Activated CD8-positive, alpha-beta memory T cell treated with anti-CD3 and anti-CD28 coated beads, Interleukin-2, amount 50 U/mL, for 4 hours (primary cell): Measurements from ENCODE around the gene TOMM40.

Experiments
- DNase-seq: peaks from one replicate; pipeline ENCODE4 v3.0.0-alpha.2; 2020

TOMM40 gene

GRCh38 chr19:44931541-44931940, 40.5 kb downstream of the TOMM40 start:
- DNase-seq, result no peak

GRCh38 chr19:44939668-44940067, 48.6 kb downstream of the TOMM40 start:
- DNase-seq, result no peak

- no peak for DNase-seq
Measured at GRCh38 chr19:44942067-44942571, 51.1 kb downstream of the TOMM40 start, which contains the start of gene APOC4. Gene APOC4 (plus strand): TSS chr19:44942237. CDS start chr19:44942278, 41 bp downstream.

GRCh38 chr19:44943801-44944249, 52.8 kb downstream of the TOMM40 start:
- DNase-seq, result no peak

- no peak for DNase-seq
Measured at GRCh38 chr19:44947041-44947581, 56.1 kb downstream of the TOMM40 start.

- no peak for DNase-seq
Measured at GRCh38 chr19:44948237-44948636, 57.2 kb downstream of the TOMM40 start.

- no peak for DNase-seq
Measured at GRCh38 chr19:44948763-44949374, 57.8 kb downstream of the TOMM40 start.

GRCh38 chr19:44949550-44949949, 58.5 kb downstream of the TOMM40 start:
- no peak for DNase-seq

- peak; percentile 52 for DNase-seq
Measured at GRCh38 chr19:44951179-44952159, 60.4 kb downstream of the TOMM40 start.
